Neuronal stem cell (in vitro differentiated cells): ENCODE measurements around the gene ATP1A3.

Source experiments
- DNase-seq: peaks from one replicate; pipeline ENCODE4 v3.0.0-alpha.2; 2013; ENCODE audit warnings: low spot score
- H2AFZ ChIP-seq: one replicate; pipeline ENCODE4 v1.6.1; 2013; ENCODE audit warnings: mild to moderate bottlenecking, low read length, inconsistent platforms
- H2AK5ac ChIP-seq: 2 replicates; pipeline ENCODE4 v1.6.1; 2013; ENCODE audit warnings: low read depth, mild to moderate bottlenecking, inconsistent platforms, low read length, moderate library complexity, mixed read lengths
- H2BK120ac ChIP-seq: 2 replicates; pipeline ENCODE4 v1.6.1; 2013; ENCODE audit warnings: low read depth, mild to moderate bottlenecking, inconsistent platforms, low read length, moderate library complexity, mixed read lengths
- H2BK12ac ChIP-seq: one replicate; pipeline ENCODE4 v1.6.1; 2013; ENCODE audit warnings: low read length, inconsistent platforms
- H2BK15ac ChIP-seq: 2 replicates; pipeline ENCODE4 v1.6.1; 2013; ENCODE audit warnings: mild to moderate bottlenecking, low read length, inconsistent platforms, mixed read lengths
- H2BK5ac ChIP-seq: one replicate; pipeline ENCODE4 v1.6.1; 2013; ENCODE audit warnings: inconsistent platforms, mild to moderate bottlenecking, low read length, moderate library complexity
- H3K14ac ChIP-seq: one replicate; pipeline ENCODE4 v1.6.1; 2013; ENCODE audit warnings: low read length, inconsistent platforms
- H3K18ac ChIP-seq: 2 replicates; pipeline ENCODE4 v1.6.1; 2013; ENCODE audit warnings: low read length, inconsistent platforms
- H3K23ac ChIP-seq: 2 replicates; pipeline ENCODE4 v1.6.1; 2013; ENCODE audit warnings: low read depth, mild to moderate bottlenecking, mixed read lengths, low read length, inconsistent platforms; ENCODE audit not compliant: poor library complexity
- H3K27ac ChIP-seq: replicated peaks from 3 replicates; pipeline ENCODE4 v1.5.1; 2013; ENCODE audit warnings: low read length, inconsistent platforms
- H3K27me3 ChIP-seq, 3 experiments: 2 replicates each; pipeline ENCODE4 v1.6.1; 2013; ENCODE audit warnings: low read length in 3 of 3, mild to moderate bottlenecking in 2 of 3, inconsistent platforms in 1 of 3, low read depth in 1 of 3, mixed read lengths in 1 of 3, moderate library complexity in 1 of 3; ENCODE audit not compliant: control insufficient read depth in 3 of 3, insufficient read depth in 3 of 3
- H3K36me3 ChIP-seq, 2 donors: replicated peaks in 1 of 2; 2 replicates each; pipeline ENCODE4 v1.6.1; 2013; ENCODE audit warnings: low read length in 2 of 2; ENCODE audit not compliant: control insufficient read depth in 2 of 2, insufficient read depth in 2 of 2
- H3K4ac ChIP-seq: 2 replicates; pipeline ENCODE4 v1.6.1; 2013; ENCODE audit warnings: inconsistent platforms, mild to moderate bottlenecking, low read length, moderate library complexity
- H3K4me1 ChIP-seq, 2 donors: 1 replicate in 1 of 2; 2 replicates in 1 of 2; pipeline ENCODE4 v1.6.1; 2013; ENCODE audit warnings: low read length in 2 of 2, low read depth in 1 of 2; ENCODE audit not compliant: control insufficient read depth in 2 of 2, insufficient read depth in 1 of 2
- H3K4me2 ChIP-seq: one replicate; pipeline ENCODE4 v1.6.1; 2013; ENCODE audit warnings: mild to moderate bottlenecking, low read length, inconsistent platforms; ENCODE audit not compliant: insufficient read depth, poor library complexity, severe bottlenecking
- H3K4me3 ChIP-seq, 2 donors: 2 replicates each; pipeline ENCODE4 v1.5.1; 2013; ENCODE audit warnings: low read length in 2 of 2, mild to moderate bottlenecking in 2 of 2, inconsistent platforms in 1 of 2, moderate library complexity in 1 of 2
- H3K79me1 ChIP-seq: one replicate; pipeline ENCODE4 v1.6.1; 2013; ENCODE audit warnings: low read depth, mild to moderate bottlenecking, inconsistent platforms, low read length, moderate library complexity
- H3K9ac ChIP-seq: one replicate; pipeline ENCODE4 v1.6.1; 2013; ENCODE audit warnings: mild to moderate bottlenecking, low read depth, low read length, inconsistent platforms; ENCODE audit not compliant: poor library complexity
- H3K9me3 ChIP-seq, 2 donors: replicated peaks in 1 of 2; 2 replicates each; pipeline versions ENCODE3 to v1.6.1; 2013; ENCODE audit warnings: low read length in 2 of 2, mild to moderate bottlenecking in 2 of 2, inconsistent platforms in 1 of 2, low read depth in 1 of 2, mixed read lengths in 1 of 2, moderate library complexity in 1 of 2; ENCODE audit not compliant: control insufficient read depth in 2 of 2, insufficient read depth in 1 of 2
- H4K8ac ChIP-seq: one replicate; pipeline ENCODE4 v1.6.1; 2013; ENCODE audit warnings: low read depth, mild to moderate bottlenecking, inconsistent platforms, low read length, moderate library complexity
- H4K91ac ChIP-seq: one replicate; pipeline ENCODE4 v1.6.1; 2013; ENCODE audit warnings: low read length, low read depth, mild to moderate bottlenecking, inconsistent platforms; ENCODE audit not compliant: poor library complexity
- WGBS, 2 donors: extraction: QIAGEN DNeasy Blood & Tissue Kit; methylation state at CpG; one replicate each; pipeline ENCODE4 v1.1.7; 2013; ENCODE audit warnings: missing lambda C conversion rate in 2 of 2, mixed read lengths in 1 of 2; ENCODE audit not compliant: insufficient read length in 2 of 2, insufficient replicate concordance in 1 of 2; ENCODE audit errors: extremely low coverage in 2 of 2; 5-methylcytosine and 5-hydroxymethylcytosine counted together

The ATP1A3 gene

GRCh38 chr19:41990028-41990427, 4.0 kb downstream of the ATP1A3 start:
- no peak overlapping the region for H3K27ac ChIP-seq
- no peak overlapping the region for H2BK120ac ChIP-seq
- H3K23ac ChIP-seq = no peak overlapping the region
- no peak overlapping the region for H4K91ac ChIP-seq
- no peak overlapping the region for H3K4ac ChIP-seq
- H2BK5ac ChIP-seq = no peak overlapping the region
- no peaks in the 10 kb centered on the region for H3K9me3 ChIP-seq
- peaks cover 0 to 13% (median 4%) of the 10 kb centered on the region in 3 experiments for H3K27me3 ChIP-seq
- H4K8ac ChIP-seq = no peak overlapping the region
- no peak overlapping the region for H2BK12ac ChIP-seq
- no peak overlapping the region for H3K9ac ChIP-seq
- DNase-seq = no peak
- no peak overlapping the region for H3K4me3 ChIP-seq
- H3K14ac ChIP-seq = no peak overlapping the region
- peaks cover 4 to 8% of the 10 kb centered on the region in 2 donors for H3K36me3 ChIP-seq
- no peak overlapping the region for H3K4me2 ChIP-seq
- no peak overlapping the region for H3K18ac ChIP-seq
- peaks cover 7 to 19% of the 10 kb centered on the region in 2 donors for H3K4me1 ChIP-seq
- no peak overlapping the region for H2BK15ac ChIP-seq
- 100% methylated on average over 1 of the region's 4 CpGs; no CpG with 5 or more reads in 1 of the 2 donors for WGBS, 2 donors
- no peaks in the 10 kb centered on the region for H3K79me1 ChIP-seq
- no peak overlapping the region for H2AK5ac ChIP-seq
- no peak overlapping the region for H2AFZ ChIP-seq

- no CpG with 5 or more reads among the region's 9 CpGs for WGBS, 2 donors
These were observed 5.1 kb downstream of the ATP1A3 start for GRCh38 chr19:41988947-41989346.

GRCh38 chr19:41987141-41987860, 6.7 kb downstream of the ATP1A3 start:
- no CpG with 5 or more reads among the region's 10 CpGs for whole genome bisulfite sequencing, 2 donors
- Histone ChIP-seq H3K27ac (no peak overlapping the region), H3K18ac (no peak overlapping the region), H3K14ac (no peak overlapping the region), H3K4me3 (no peak overlapping the region), H3K4me2 (no peak overlapping the region), H3K9me3 (no peaks in the 10 kb centered on the region), H2BK5ac (no peak overlapping the region), H2AFZ (no peak overlapping the region), H3K36me3 (peaks cover 4 to 11% of the 10 kb centered on the region in 2 donors), H3K4me1 (peaks cover 0 to under 1% of the 10 kb centered on the region in 2 donors), H3K4ac (no peak overlapping the region), H2AK5ac (no peak overlapping the region), H4K91ac (no peak overlapping the region), H3K23ac (no peak overlapping the region), H2BK120ac (no peak overlapping the region), H2BK15ac (no peak overlapping the region), H2BK12ac (no peak overlapping the region), H3K27me3 (no peaks in the 10 kb centered on the region), H4K8ac (no peak overlapping the region), H3K79me1 (no peaks in the 10 kb centered on the region), H3K9ac (peak overlapping the region; percentile 77)
- DNase-seq = no peak

More at GRCh38 chr19:41988947-41989346, 5.1 kb downstream of the ATP1A3 start:
- Histone ChIP-seq H3K18ac (no peak overlapping the region), H2BK15ac (no peak overlapping the region), H2BK120ac (no peak overlapping the region), H2AK5ac (no peak overlapping the region), H3K23ac (no peak overlapping the region), H3K4me3 (no peak overlapping the region), H2BK5ac (no peak overlapping the region), H3K27ac (no peak overlapping the region), H3K9ac (no peak overlapping the region), H3K27me3 (peaks cover 0 to 7% (median 0%) of the 10 kb centered on the region in 3 experiments), H3K9me3 (no peaks in the 10 kb centered on the region), H3K14ac (no peak overlapping the region), H3K36me3 (peaks cover 4 to 11% of the 10 kb centered on the region in 2 donors), H3K4me1 (peaks cover 7 to 13% of the 10 kb centered on the region in 2 donors), H3K79me1 (no peaks in the 10 kb centered on the region), H4K91ac (no peak overlapping the region), H4K8ac (no peak overlapping the region), H3K4ac (no peak overlapping the region), H3K4me2 (no peak overlapping the region), H2BK12ac (no peak overlapping the region), H2AFZ (no peak overlapping the region)
- DNase-seq = no peak

GRCh38 chr19:41984961-41985360, 9.1 kb downstream of the ATP1A3 start:
- Histone ChIP-seq H3K14ac (peak overlapping the region; percentile 21), H2AFZ (no peak overlapping the region), H3K36me3 (peaks cover 5 to 20% of the 10 kb centered on the region in 2 donors), H2BK12ac (no peak overlapping the region), H4K8ac (no peak overlapping the region), H2BK120ac (no peak overlapping the region), H2BK15ac (no peak overlapping the region), H2AK5ac (no peak overlapping the region), H3K23ac (peak overlapping the region; percentile 73), H3K79me1 (no peaks in the 10 kb centered on the region), H3K27me3 (no peaks in the 10 kb centered on the region), H3K9ac (peak overlapping the region; percentile 30), H3K4me1 (no peaks in the 10 kb centered on the region), H2BK5ac (peak overlapping the region; percentile 13), H3K27ac (no peak overlapping the region), H3K4me3 (no peak overlapping the region), H3K4me2 (no peak overlapping the region), H4K91ac (no peak overlapping the region), H3K9me3 (no peaks in the 10 kb centered on the region), H3K4ac (no peak overlapping the region), H3K18ac (peak overlapping the region; percentile 38)
- no CpG with 5 or more reads among the region's 17 CpGs for WGBS, 2 donors
- no peak for DNase-seq
